Panc1 (cell line): ENCODE results near the gene ZNF592.
A peak's percentile ranks its signal among the peaks of the same experiment; 100 is the strongest.
"Not testable (repeated sequence)": the region's sequence is repeated elsewhere in the genome, so short reads cannot be mapped to it uniquely, and the experiment has no call there.

Experiments
- CTCF ChIP-seq: fragments of 450-650 bp; IDR thresholded peaks from 2 replicates; pipeline ENCODE4 v1.5.1; 2017; ENCODE audit warnings: mild to moderate bottlenecking
- POLR2AphosphoS5 ChIP-seq: IDR thresholded peaks from 2 replicates; pipeline ENCODE4 v1.6.1; 2012; ENCODE audit warnings: mild to moderate bottlenecking, low read depth, low read length, moderate library complexity
- REST ChIP-seq, 2 experiments: IDR thresholded peaks; 2 replicates each; pipeline ENCODE4 v1.6.1; 2011 to 2012; ENCODE audit warnings: low read depth in 2 of 2, control low read depth in 1 of 2, low read length in 1 of 2, mild to moderate bottlenecking in 1 of 2, moderate library complexity in 1 of 2; ENCODE audit not compliant: insufficient read depth in 1 of 2
- SIN3A ChIP-seq: IDR thresholded peaks from 2 replicates; pipeline ENCODE4 v1.6.1; 2012; ENCODE audit warnings: low read depth, mild to moderate bottlenecking, low read length, moderate library complexity, borderline replicate concordance; ENCODE audit not compliant: insufficient read depth

GRCh38 chr15:84845631-84846030 is 97.2 kb downstream of the ZNF592 start:
- peak; percentile 89 for TF ChIP-seq CTCF
- TF ChIP-seq SIN3A; POLR2AphosphoS5; REST (IDR thresholded peaks at IDR 0.05; ENCODE audit: insufficient read depth in 1 of 2, low read depth in 2 of 2, low read length in 1 of 2): not testable (repeated sequence)
